RWPE1 (cell line): Measurements from ENCODE around the gene IL17A.

Source experiments
- CTCF ChIA-PET: fragments of 350-600 bp; sonication (Branson Sonifier 250); formaldehyde crosslinking; extraction: SDS; loops from one replicate; lab custom pipeline; 2021; lab: Yijun Ruan, JAX
- POLR2A ChIA-PET: fragments of 400-600 bp; formaldehyde crosslinking; extraction: SDS; loops from one replicate; lab custom pipeline; 2020; ENCODE audit warnings: antibody characterized with exemption; ENCODE audit not compliant: low non-redundant PET; lab: Yijun Ruan, JAX
- DNase-seq: peaks from one replicate; pipeline ENCODE4 v3.0.0; 2012; ENCODE audit warnings: low spot score
- H3K27ac ChIP-seq: fragments of 450-650 bp; 2 replicates; pipeline ENCODE4 v1.5.1; 2017
- CTCF ChIP-seq: fragments of 450-650 bp; conservative IDR thresholded peaks from 2 replicates; pipeline ENCODE4 v1.5.1; 2017; ENCODE audit warnings: low read depth, mild to moderate bottlenecking

IL17A gene

GRCh38 chr6:52208612-52209011, 22.4 kb downstream of the IL17A start:
- DNase-seq = no peak
- ChIA-PET CTCF (no interaction called here), POLR2A (no interaction called here)
- TF ChIP-seq CTCF = no peak
- H3K27ac ChIP-seq = no peak overlapping the region

- DNase-seq = no peak
- ChIA-PET CTCF (interaction anchor here (0.6 kb wide), 1 partner anchor 56 kb away, joined by 3 read pairs; no protein-coding TSS in a partner anchor), POLR2A (no interaction called here)
- H3K27ac ChIP-seq = no peak overlapping the region
- TF ChIP-seq CTCF = no peak
Observed at GRCh38 chr6:52209770-52210169, 23.6 kb downstream of the IL17A start.

- POLR2A ChIA-PET = no interaction called here
- DNase-seq = no peak
- TF ChIP-seq CTCF = no peak
- H3K27ac ChIP-seq = no peak overlapping the region
- CTCF ChIA-PET = interaction anchor here (0.6 kb wide), 1 partner anchor 56 kb away, joined by 3 read pairs; no protein-coding TSS in a partner anchor
Observed at GRCh38 chr6:52210227-52210626, 24.1 kb downstream of the IL17A start.

- DNase-seq = no peak
- ChIA-PET POLR2A (no interaction called here), CTCF (interaction anchor here (1.3 kb wide), 1 partner anchor 21 kb away, joined by 3 read pairs; no protein-coding TSS in a partner anchor)
- no peak overlapping the region for H3K27ac ChIP-seq
- TF ChIP-seq CTCF = no peak
Observed at GRCh38 chr6:52213127-52213526, 27.0 kb downstream of the IL17A start.

GRCh38 chr6:52215787-52216186, 29.6 kb downstream of the IL17A start:
- DNase-seq = no peak
- CTCF ChIA-PET = no interaction called here
- POLR2A ChIA-PET = no interaction called here

GRCh38 chr6:52216932-52217575, 30.9 kb downstream of the IL17A start:
- POLR2A ChIA-PET = no interaction called here
- CTCF ChIA-PET = no interaction called here
- H3K27ac ChIP-seq = no peak overlapping the region
- DNase-seq = no peak
- no peak for TF ChIP-seq CTCF

More at GRCh38 chr6:52215787-52216186, 29.6 kb downstream of the IL17A start:
- H3K27ac ChIP-seq = no peak overlapping the region
- TF ChIP-seq CTCF = no peak
